ENCODE data around the gene SNORC. TPM values are rescaled to one million over a fixed set of nuclear protein-coding genes. Genes with fewer than 3 reads are reported as not detected.

SNORC gene
- polyA plus RNA-seq, 3 donors = 2.8 to 4.1 (median 3.6) TPM

DNA sequence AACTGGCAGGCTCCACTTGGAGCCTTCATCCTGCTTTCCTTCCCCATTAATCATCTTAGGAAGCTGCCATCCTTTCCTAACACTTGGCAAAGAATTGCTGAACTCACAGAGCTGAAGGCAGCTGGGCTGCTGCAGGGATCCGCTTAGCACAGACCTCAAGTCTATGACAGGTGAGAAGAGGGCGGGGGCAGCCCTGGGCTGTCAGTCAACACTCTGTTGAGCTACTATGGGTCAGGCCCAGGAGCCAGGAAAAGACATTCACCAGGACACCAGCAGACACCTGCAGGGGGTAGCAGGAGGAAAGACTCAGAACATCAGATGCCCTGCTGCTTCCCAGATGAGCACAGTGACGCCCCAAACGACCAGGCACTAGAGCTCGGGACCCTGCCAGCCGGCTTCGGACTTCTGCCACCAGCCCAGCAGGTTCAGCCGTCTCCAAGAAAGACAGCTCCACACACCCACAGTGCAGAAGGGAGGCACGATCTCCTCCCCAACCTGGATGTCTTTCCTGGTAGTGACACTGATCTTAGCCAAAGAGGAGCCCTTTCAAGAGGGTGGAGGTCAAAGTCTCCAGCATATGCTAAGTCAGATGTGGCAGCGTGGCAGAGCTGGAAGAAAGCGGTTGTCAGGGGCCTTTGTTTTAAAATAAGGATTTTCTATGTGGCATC lies 55.2 kb downstream of the SNORC start:
- no peak for DNase-seq

DNA sequence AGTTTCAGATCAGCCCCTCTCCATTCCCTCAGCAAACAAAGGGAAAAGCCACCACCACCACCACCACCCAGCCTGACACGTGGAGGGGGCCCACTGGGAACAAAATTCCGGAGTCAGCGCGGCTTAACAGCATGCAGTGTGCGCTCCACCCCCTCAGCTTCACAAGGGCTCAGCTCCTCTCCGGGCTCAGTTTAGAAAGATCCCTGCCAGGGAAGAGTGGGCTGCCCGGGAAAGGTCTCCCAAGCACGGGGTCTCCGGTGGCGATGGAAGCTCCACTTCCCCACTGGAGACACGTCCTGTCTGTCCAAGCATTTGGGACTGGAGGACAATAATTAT lies 55.7 kb downstream of the SNORC start:
- no peak for DNase-seq

DNA sequence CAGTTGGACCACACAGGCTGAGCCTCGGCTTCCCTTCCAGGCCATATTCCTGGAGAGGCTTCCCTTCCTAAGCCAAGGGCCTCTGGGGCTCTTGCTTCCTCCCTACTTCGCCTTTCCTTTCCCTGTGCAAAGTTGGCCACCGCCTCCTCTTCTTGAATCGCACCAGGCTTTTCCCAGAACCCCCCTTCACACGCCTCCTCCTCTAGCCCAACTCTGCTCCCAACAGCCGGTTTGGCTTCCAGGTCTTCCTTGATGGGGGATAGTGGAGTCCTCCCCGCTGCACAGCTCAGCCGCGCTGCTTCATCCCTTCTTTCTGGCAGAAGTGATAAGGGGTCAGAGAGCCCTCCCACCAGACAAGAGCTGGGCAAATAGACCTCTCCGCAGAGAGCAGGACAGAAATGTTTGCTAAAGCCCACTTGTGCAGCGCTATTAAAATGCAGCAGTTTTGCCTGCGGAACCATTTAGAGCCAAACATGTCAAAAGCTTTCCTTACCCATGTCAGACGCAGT lies 56.4 kb downstream of the SNORC start:
- DNase-seq = no peak

GRCh38 chr2:232927032-232927792 lies 57.1 kb downstream of the SNORC start:
- DNase-seq = no peak

DNA sequence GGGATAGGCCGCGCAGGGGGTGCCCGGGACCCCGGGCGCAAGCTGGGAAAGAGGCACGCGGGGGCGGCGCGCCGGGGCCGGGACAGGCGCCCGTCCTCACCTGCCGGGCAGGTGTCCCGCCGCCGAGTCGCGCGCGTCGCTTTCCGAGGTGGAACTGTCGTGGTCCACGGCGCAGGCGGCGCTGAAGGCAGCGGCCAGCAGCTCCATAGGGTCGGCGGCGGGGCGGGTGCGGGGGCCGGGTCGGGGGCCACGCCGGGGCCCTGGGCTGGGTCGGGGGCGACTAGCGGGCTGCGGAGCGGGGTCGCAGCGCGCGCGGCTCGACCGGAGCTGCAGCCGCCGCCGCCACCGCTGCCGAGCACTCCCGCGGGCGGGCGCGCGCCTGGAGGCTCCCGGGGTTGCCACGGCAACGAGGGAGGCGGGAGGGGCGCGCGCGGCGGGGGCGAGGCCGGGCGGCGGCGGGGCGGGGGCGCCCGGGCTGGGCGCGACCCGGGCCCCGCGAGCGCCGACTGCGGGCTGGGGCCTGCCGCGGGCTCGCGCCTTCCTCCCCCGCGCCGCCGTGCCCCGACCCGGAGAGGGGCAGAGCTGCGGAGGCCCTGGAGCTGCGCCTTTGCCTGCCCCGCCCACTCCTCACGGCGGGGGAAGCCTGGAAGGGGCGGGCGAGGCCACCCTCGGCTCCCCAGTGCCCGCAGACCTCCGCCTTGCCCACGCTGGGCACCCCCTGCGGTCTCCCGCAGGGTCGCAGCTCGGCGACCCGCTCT lies 57.9 kb downstream of the SNORC start:
- DNase-seq = no peak

Other genes with a start within 250 kb of the SNORC start
- 10 to 100 TPM; 58.4 to 77.2 (median 62.4) TPM for gene EFHD1, start 236.7 kb upstream of the SNORC start, polyA plus RNA-seq (ENCODE audit: insufficient read length in 3 of 3)
- 10 to 100 TPM; 61.6 to 68.9 (median 62.0) TPM for gene GIGYF2, start 172.9 kb upstream of the SNORC start, polyA plus RNA-seq (ENCODE audit: insufficient read length in 3 of 3)
- gene KCNJ13, start 93.7 kb upstream of the SNORC start, polyA plus RNA-seq (ENCODE audit: insufficient read length in 3 of 3) = 1 to 10 TPM; 2.0 to 3.3 (median 2.4) TPM
- 1 to 10 TPM; 2.7 to 3.9 (median 3.4) TPM for gene NGEF, start 143.0 kb downstream of the SNORC start, polyA plus RNA-seq (ENCODE audit: insufficient read length in 3 of 3)
- not detected for gene NEU2, start 162.4 kb downstream of the SNORC start, polyA plus RNA-seq (ENCODE audit: insufficient read length in 3 of 3)
- gene INPP5D, start 190.1 kb downstream of the SNORC start, polyA plus RNA-seq (ENCODE audit: insufficient read length in 3 of 3) = 1 to 10 TPM; 6.6 to 7.2 (median 6.7) TPM

Data from renal pelvis (tissue), 4 donors.